ENCODE measurements around the gene KRT3. TPM values are rescaled to one million over a fixed set of nuclear protein-coding genes. Genes with fewer than 3 reads are reported as not detected.

Gene KRT3
- total RNA-seq, 1 experiment from 2014 or later: not detected

DNA sequence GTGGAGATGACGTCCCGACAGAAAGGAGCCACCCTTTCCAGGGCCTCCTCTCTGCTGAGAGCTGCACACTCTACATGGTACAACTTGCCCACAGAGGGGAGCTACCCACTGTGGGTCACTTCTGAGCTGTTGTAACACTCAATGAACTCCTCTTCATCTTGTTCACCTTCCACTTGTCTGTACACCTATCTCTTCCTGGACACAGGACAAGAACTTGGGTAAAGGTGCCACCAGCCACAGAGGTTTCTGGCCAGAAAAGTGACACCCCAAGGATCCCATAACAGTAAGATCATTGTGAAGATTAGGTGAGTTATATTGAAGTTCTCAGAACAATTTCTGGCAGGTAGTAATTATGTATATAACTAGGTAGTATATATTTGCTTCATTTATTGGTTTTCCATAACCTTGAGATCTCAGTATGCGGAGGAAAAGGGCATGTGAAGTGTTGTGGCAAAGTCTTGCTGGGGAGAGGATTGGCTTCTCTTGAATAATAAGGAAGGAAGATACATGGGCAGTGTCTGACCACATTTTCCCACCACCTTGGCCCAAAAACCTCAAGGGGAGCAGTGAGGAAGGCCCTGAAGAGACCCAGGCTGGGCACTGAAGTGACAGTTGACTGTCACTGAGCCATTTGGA lies 53.0 kb downstream of the KRT3 start:
- ChIA-PET POLR2A (no interaction called here), RAD21 (ENCODE audit: low non-redundant PET in 1 of 2, low total read pairs in 2 of 2, uncharacterized antibody in 2 of 2, unreplicated experiment in 2 of 2) (no interaction called here), CTCF (no interaction called here)
- Histone ChIP-seq H3K79me2 (ENCODE audit: insufficient read depth, low read length) (no peaks in the 10 kb centered on the region), H3K9me2 (ENCODE audit: insufficient read depth) (no peaks in the 10 kb centered on the region), H3K27me3 (ENCODE audit: insufficient read depth, low read length) (peaks cover 45% of the 10 kb centered on the region), H3K36me3 (ENCODE audit: control insufficient read depth in 1 of 2, insufficient read depth in 2 of 2, low read length in 2 of 2) (no peaks in the 10 kb centered on the region), H2AFZ (ENCODE audit: low read depth, low read length, poor library complexity, severe bottlenecking) (no peak overlapping the region), H3K9ac (ENCODE audit: low read length) (no peak overlapping the region), H3K9me3 (ENCODE audit: control insufficient read depth in 1 of 2, insufficient read depth in 1 of 2, low read depth in 1 of 2, low read length in 2 of 2) (no peaks in the 10 kb centered on the region), H3K4me1 (ENCODE audit: control insufficient read depth in 1 of 2, insufficient read depth in 2 of 2, low read length in 2 of 2) (no peaks in the 10 kb centered on the region), H3K4me3 (replicated peaks in 1 of 2; ENCODE audit: low read depth in 1 of 2, low read length in 2 of 2) (no peak overlapping the region), H3K27ac (ENCODE audit: low read depth, low read length) (no peak overlapping the region), H4K20me1 (ENCODE audit: insufficient read depth) (no peaks in the 10 kb centered on the region), H3K4me2 (ENCODE audit: low read length) (no peak overlapping the region)
- no peak for ATAC-seq
- no peak for TF ChIP-seq ZNF274 (IDR thresholded peaks at IDR 0.05; ENCODE audit: low read depth, low read length)
- TF ChIP-seq, protein P1, sequence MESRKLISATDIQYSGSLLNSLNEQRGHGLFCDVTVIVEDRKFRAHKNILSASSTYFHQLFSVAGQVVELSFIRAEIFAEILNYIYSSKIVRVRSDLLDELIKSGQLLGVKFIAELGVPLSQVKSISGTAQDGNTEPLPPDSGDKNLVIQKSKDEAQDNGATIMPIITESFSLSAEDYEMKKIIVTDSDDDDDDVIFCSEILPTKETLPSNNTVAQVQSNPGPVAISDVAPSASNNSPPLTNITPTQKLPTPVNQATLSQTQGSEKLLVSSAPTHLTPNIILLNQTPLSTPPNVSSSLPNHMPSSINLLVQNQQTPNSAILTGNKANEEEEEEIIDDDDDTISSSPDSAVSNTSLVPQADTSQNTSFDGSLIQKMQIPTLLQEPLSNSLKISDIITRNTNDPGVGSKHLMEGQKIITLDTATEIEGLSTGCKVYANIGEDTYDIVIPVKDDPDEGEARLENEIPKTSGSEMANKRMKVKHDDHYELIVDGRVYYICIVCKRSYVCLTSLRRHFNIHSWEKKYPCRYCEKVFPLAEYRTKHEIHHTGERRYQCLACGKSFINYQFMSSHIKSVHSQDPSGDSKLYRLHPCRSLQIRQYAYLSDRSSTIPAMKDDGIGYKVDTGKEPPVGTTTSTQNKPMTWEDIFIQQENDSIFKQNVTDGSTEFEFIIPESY (IDR thresholded peaks at IDR 0.05; ENCODE audit: extremely low read depth, insufficient replicate concordance, low read length): no peak
- TF ChIP-seq RAD21 (IDR thresholded peaks at IDR 0.05; ENCODE audit: low read depth): no peak
- no peak for TF ChIP-seq TCF7L2 (IDR thresholded peaks at IDR 0.05; ENCODE audit: borderline replicate concordance, extremely low read depth, insufficient read depth, insufficient read length)
- no peak for TF ChIP-seq SP1 (IDR thresholded peaks at IDR 0.05; ENCODE audit: low read depth)
- no peak for TF ChIP-seq ZFX (IDR thresholded peaks at IDR 0.05)
- TF ChIP-seq ELF1 (IDR thresholded peaks at IDR 0.05; ENCODE audit: borderline replicate concordance, low read depth): no peak
- TF ChIP-seq POLR2AphosphoS5 (IDR thresholded peaks at IDR 0.05; ENCODE audit: low read depth, low read length): no peak
- TF ChIP-seq FOSL1 (IDR thresholded peaks at IDR 0.05; ENCODE audit: low read depth): no peak
- no peak for TF ChIP-seq EZH2 (IDR thresholded peaks at IDR 0.05)
- no peak for TF ChIP-seq CEBPB (IDR thresholded peaks at IDR 0.05; ENCODE audit: low read depth)
- no peak for TF ChIP-seq EZH2phosphoT487 (IDR thresholded peaks at IDR 0.05; ENCODE audit: borderline replicate concordance)
- TF ChIP-seq, protein P2, sequence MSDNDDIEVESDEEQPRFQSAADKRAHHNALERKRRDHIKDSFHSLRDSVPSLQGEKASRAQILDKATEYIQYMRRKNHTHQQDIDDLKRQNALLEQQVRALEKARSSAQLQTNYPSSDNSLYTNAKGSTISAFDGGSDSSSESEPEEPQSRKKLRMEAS (IDR thresholded peaks at IDR 0.05): no peak
- no peak for TF ChIP-seq POLR2A (IDR thresholded peaks at IDR 0.05; ENCODE audit: borderline replicate concordance, extremely low read depth, insufficient read depth, insufficient read length)
- no peak for TF ChIP-seq YY1 (IDR thresholded peaks at IDR 0.05; ENCODE audit: extremely low read depth, insufficient replicate concordance, low read depth, low read length)
- intact Hi-C loops (cut with micrococcal nuclease): no loop called here
- DNase-seq (ENCODE audit: low read depth, low spot score): no peak
- BruUV-seq (replicated peaks): no TSS peak

All from HCT116 (cell line).